Trophoblast cell (in vitro differentiated cells and primary cell): ENCODE results near the gene CNOT8.
"Not testable (repeated sequence)": the region's sequence is repeated elsewhere in the genome, so short reads cannot be mapped to it uniquely, and the experiment has no call there.

ENCODE experiments used
- DNase-seq, 2 donors: peaks; one replicate each; pipeline ENCODE4 v3.0.0-alpha.2; 2016
- H2AFZ ChIP-seq: 2 replicates; pipeline ENCODE4 v1.6.1; 2013; ENCODE audit warnings: low read length, moderate library complexity, mild to moderate bottlenecking; ENCODE audit not compliant: insufficient read depth, poor library complexity
- H2AK5ac ChIP-seq: 2 replicates; pipeline ENCODE4 v1.6.1; 2013; ENCODE audit warnings: mild to moderate bottlenecking, low read length
- H2BK120ac ChIP-seq: 2 replicates; pipeline ENCODE4 v1.6.1; 2013; ENCODE audit warnings: low read length, mild to moderate bottlenecking, moderate library complexity; ENCODE audit not compliant: insufficient read depth, poor library complexity
- H2BK12ac ChIP-seq: 2 replicates; pipeline ENCODE4 v1.6.1; 2013; ENCODE audit warnings: mild to moderate bottlenecking, low read length, moderate library complexity
- H2BK5ac ChIP-seq: 2 replicates; pipeline ENCODE4 v1.6.1; 2013; ENCODE audit warnings: low read length, low read depth, moderate library complexity, mild to moderate bottlenecking; ENCODE audit not compliant: poor library complexity
- H3K14ac ChIP-seq: 2 replicates; pipeline ENCODE4 v1.6.1; 2013; ENCODE audit warnings: mild to moderate bottlenecking, low read length
- H3K18ac ChIP-seq: 2 replicates; pipeline ENCODE4 v1.6.1; 2013; ENCODE audit warnings: mild to moderate bottlenecking, low read length
- H3K23ac ChIP-seq: 2 replicates; pipeline ENCODE4 v1.6.1; 2013; ENCODE audit warnings: low read length
- H3K27ac ChIP-seq: 2 replicates; pipeline ENCODE4 v1.5.1; 2013; ENCODE audit warnings: low read depth, mild to moderate bottlenecking, inconsistent platforms, low read length, moderate library complexity
- H3K27me3 ChIP-seq: 2 replicates; pipeline ENCODE4 v1.6.1; 2013; ENCODE audit warnings: inconsistent platforms, mild to moderate bottlenecking, low read length, moderate library complexity; ENCODE audit not compliant: insufficient read depth
- H3K36me3 ChIP-seq, 2 experiments: 1 replicate in 1 of 2; 2 replicates in 1 of 2; pipeline ENCODE4 v1.6.1; 2013; ENCODE audit warnings: low read length in 2 of 2, mild to moderate bottlenecking in 2 of 2, moderate library complexity in 1 of 2; ENCODE audit not compliant: insufficient read depth in 2 of 2, control insufficient read depth in 1 of 2
- H3K4ac ChIP-seq: 2 replicates; pipeline ENCODE4 v1.6.1; 2013; ENCODE audit warnings: low read depth, mild to moderate bottlenecking, low read length, moderate library complexity
- H3K4me1 ChIP-seq, 2 experiments: 1 replicate in 1 of 2; 2 replicates in 1 of 2; pipeline ENCODE4 v1.6.1; 2013; ENCODE audit warnings: low read length in 2 of 2, mild to moderate bottlenecking in 2 of 2, moderate library complexity in 1 of 2; ENCODE audit not compliant: insufficient read depth in 2 of 2, control insufficient read depth in 1 of 2
- H3K4me2 ChIP-seq: 2 replicates; pipeline ENCODE4 v1.6.1; 2013; ENCODE audit warnings: inconsistent platforms, mild to moderate bottlenecking, low read length, moderate library complexity
- H3K4me3 ChIP-seq: 2 replicates; pipeline ENCODE4 v1.5.1; 2013; ENCODE audit warnings: mild to moderate bottlenecking, low read depth, low read length, inconsistent platforms
- H3K79me1 ChIP-seq: one replicate; pipeline ENCODE4 v1.6.1; 2013; ENCODE audit warnings: low read length
- H3K79me2 ChIP-seq: 2 replicates; pipeline ENCODE4 v1.6.1; 2013; ENCODE audit warnings: low read length, mild to moderate bottlenecking; ENCODE audit not compliant: control insufficient read depth, insufficient read depth, poor library complexity
- H3K9ac ChIP-seq: 2 replicates; pipeline ENCODE4 v1.6.1; 2013; ENCODE audit warnings: mild to moderate bottlenecking, low read length
- H3K9me3 ChIP-seq: 2 replicates; pipeline ENCODE4 v1.6.1; 2013; ENCODE audit warnings: low read depth, mild to moderate bottlenecking, control low read depth, inconsistent platforms, low read length; ENCODE audit not compliant: insufficient read depth
- H4K12ac ChIP-seq: 2 replicates; pipeline ENCODE4 v1.6.1; 2013; ENCODE audit warnings: low read depth, mild to moderate bottlenecking, low read length, moderate library complexity
- H4K8ac ChIP-seq: 2 replicates; pipeline ENCODE4 v1.6.1; 2013; ENCODE audit warnings: low read depth, mild to moderate bottlenecking, low read length, moderate library complexity
- H4K91ac ChIP-seq: one replicate; pipeline ENCODE4 v1.6.1; 2013; ENCODE audit warnings: low read depth, mild to moderate bottlenecking, low read length, moderate library complexity
- WGBS: extraction: QIAGEN DNeasy Blood & Tissue Kit; methylation state at CpG from one replicate; pipeline ENCODE4 v1.1.7; 2013; ENCODE audit warnings: missing lambda C conversion rate; ENCODE audit not compliant: insufficient read length, insufficient coverage; ENCODE audit errors: extremely low coverage; 5-methylcytosine and 5-hydroxymethylcytosine counted together

The CNOT8 gene

GRCh38 chr5:154901276-154901675 lies 42.8 kb downstream of the CNOT8 start:
- WGBS: no CpG with 5 or more reads among the region's 2 CpGs
- no peak overlapping the region for H3K27ac ChIP-seq
- no peak overlapping the region for H4K12ac ChIP-seq
- no peak overlapping the region for H4K8ac ChIP-seq
- no peak for DNase-seq
- H2BK5ac ChIP-seq: no peak overlapping the region
- no peak overlapping the region for H3K9ac ChIP-seq
- H3K4me2 ChIP-seq: no peak overlapping the region
- H3K36me3 ChIP-seq: peaks cover 20 to 37% of the 10 kb centered on the region in 2 experiments
- H3K23ac ChIP-seq: no peak overlapping the region
- no peaks in the 10 kb centered on the region for H3K9me3 ChIP-seq
- no peaks in the 10 kb centered on the region for H3K79me1 ChIP-seq
- no peak overlapping the region for H3K18ac ChIP-seq
- no peak overlapping the region for H3K4me3 ChIP-seq
- no peak overlapping the region for H2AFZ ChIP-seq
- no peak overlapping the region for H2BK12ac ChIP-seq
- H2AK5ac ChIP-seq: no peak overlapping the region
- H4K91ac ChIP-seq: no peak overlapping the region
- H3K14ac ChIP-seq: no peak overlapping the region
- H2BK120ac ChIP-seq: no peak overlapping the region
- no peaks in the 10 kb centered on the region for H3K4me1 ChIP-seq
- no peaks in the 10 kb centered on the region for H3K27me3 ChIP-seq
- H3K79me2 ChIP-seq: no peaks in the 10 kb centered on the region
- H3K4ac ChIP-seq: no peak overlapping the region

GRCh38 chr5:154901913-154902312 lies 43.5 kb downstream of the CNOT8 start:
- no peak overlapping the region for H3K4me2 ChIP-seq
- no peak overlapping the region for H2AK5ac ChIP-seq
- no peak overlapping the region for H2BK12ac ChIP-seq
- H2AFZ ChIP-seq: no peak overlapping the region
- H2BK120ac ChIP-seq: no peak overlapping the region
- H3K4ac ChIP-seq: no peak overlapping the region
- no peak overlapping the region for H3K9ac ChIP-seq
- H3K4me1 ChIP-seq: no peaks in the 10 kb centered on the region
- H3K23ac ChIP-seq: no peak overlapping the region
- H2BK5ac ChIP-seq: no peak overlapping the region
- WGBS: no CpG with 5 or more reads among the region's 6 CpGs
- no peak overlapping the region for H3K14ac ChIP-seq
- DNase-seq: no peak
- no peaks in the 10 kb centered on the region for H3K9me3 ChIP-seq
- no peaks in the 10 kb centered on the region for H3K79me2 ChIP-seq
- no peak overlapping the region for H4K12ac ChIP-seq
- H3K27me3 ChIP-seq: no peaks in the 10 kb centered on the region
- H3K4me3 ChIP-seq: no peak overlapping the region
- H3K79me1 ChIP-seq: no peaks in the 10 kb centered on the region
- peaks cover 20 to 37% of the 10 kb centered on the region in 2 experiments for H3K36me3 ChIP-seq
- no peak overlapping the region for H3K18ac ChIP-seq
- H4K91ac ChIP-seq: no peak overlapping the region
- H3K27ac ChIP-seq: no peak overlapping the region
- no peak overlapping the region for H4K8ac ChIP-seq

- WGBS: no CpG with 5 or more reads among the region's 7 CpGs
- H2BK12ac ChIP-seq, H3K4me2 ChIP-seq: not testable (repeated sequence)
Measured at GRCh38 chr5:154905601-154906000, 47.2 kb downstream of the CNOT8 start.

GRCh38 chr5:154916874-154917273 lies 58.4 kb downstream of the CNOT8 start:
- H3K9me3 ChIP-seq: no peaks in the 10 kb centered on the region
- H3K79me1 ChIP-seq: no peaks in the 10 kb centered on the region
- no peak overlapping the region for H3K18ac ChIP-seq
- H2AFZ ChIP-seq: no peak overlapping the region
- H4K12ac ChIP-seq: no peak overlapping the region
- peaks cover 2 to 8% of the 10 kb centered on the region in 2 experiments for H3K36me3 ChIP-seq
- H3K79me2 ChIP-seq: no peaks in the 10 kb centered on the region
- no peak overlapping the region for H2BK120ac ChIP-seq
- H3K4ac ChIP-seq: no peak overlapping the region
- H3K27ac ChIP-seq: no peak overlapping the region
- H4K91ac ChIP-seq: no peak overlapping the region
- no peaks in the 10 kb centered on the region for H3K27me3 ChIP-seq
- H2AK5ac ChIP-seq: no peak overlapping the region
- H3K9ac ChIP-seq: no peak overlapping the region
- H2BK12ac ChIP-seq: no peak overlapping the region
- no peak for DNase-seq
- no peak overlapping the region for H3K14ac ChIP-seq
- no CpG with 5 or more reads among the region's 3 CpGs for WGBS
- no peak overlapping the region for H4K8ac ChIP-seq
- no peak overlapping the region for H2BK5ac ChIP-seq
- H3K4me3 ChIP-seq: no peak overlapping the region
- H3K4me1 ChIP-seq: no peaks in the 10 kb centered on the region
- H3K4me2 ChIP-seq: no peak overlapping the region
- H3K23ac ChIP-seq: no peak overlapping the region

More at GRCh38 chr5:154905601-154906000, 47.2 kb downstream of the CNOT8 start:
- H3K18ac ChIP-seq, H3K27ac ChIP-seq, H4K12ac ChIP-seq, H4K8ac ChIP-seq, H2BK120ac ChIP-seq, H3K9ac ChIP-seq, H2AFZ ChIP-seq, H3K4ac ChIP-seq, H3K23ac ChIP-seq, H2AK5ac ChIP-seq, H2BK5ac ChIP-seq, H3K9me3 ChIP-seq, H3K27me3 ChIP-seq, H3K79me2 ChIP-seq, H3K79me1 ChIP-seq, H3K4me3 ChIP-seq, H4K91ac ChIP-seq, H3K14ac ChIP-seq, H3K4me1 ChIP-seq, DNase-seq: not testable (repeated sequence)
- peaks cover 12 to 28% of the 10 kb centered on the region in 2 experiments for H3K36me3 ChIP-seq
